Fibroblast of villous mesenchyme (primary cell): ENCODE measurements around the gene RFX7. TPM values are rescaled to one million over a fixed set of nuclear protein-coding genes. Genes with fewer than 3 reads are reported as not detected.
"Not testable (repeated sequence)": the region's sequence is repeated elsewhere in the genome, so short reads cannot be mapped to it uniquely, and the experiment has no call there.

Source experiments
- DNase-seq: peaks from one replicate; pipeline ENCODE4 v3.0.0-alpha.2; 2010; ENCODE audit warnings: low read depth
- H3K4me3 ChIP-seq: 2 replicates; pipeline ENCODE4 v1.5.1; 2011; ENCODE audit warnings: low read depth, mild to moderate bottlenecking, low read length
- CTCF ChIP-seq: IDR thresholded peaks from 2 replicates; pipeline ENCODE4 v1.5.1; 2012; ENCODE audit warnings: low read depth, mild to moderate bottlenecking, low read length; ENCODE audit not compliant: insufficient read depth
- total RNA-seq: library from RNA; depleted of rRNA; stranded (reverse); fragments of >200 nt; gene quantifications from 2 replicates; pipeline ENCODE4 v1.2.3, GENCODE V29; 2012

The RFX7 gene
- total RNA-seq, 1 donor: 9.9 TPM

- peak; percentile 19 for DNase-seq
- H3K4me3 ChIP-seq: no peak overlapping the region
These were observed 75.3 kb downstream of the RFX7 start for GRCh38 chr15:56168394-56168793.

GRCh38 chr15:56165234-56165633 lies 78.4 kb downstream of the RFX7 start:
- DNase-seq: no peak
- TF ChIP-seq CTCF: no peak
- H3K4me3 ChIP-seq: no peak overlapping the region

More at GRCh38 chr15:56168394-56168793, 75.3 kb downstream of the RFX7 start:
- no peak for TF ChIP-seq CTCF

GRCh38 chr15:56160966-56161365 lies 82.7 kb downstream of the RFX7 start:
- peak; percentile 26 for DNase-seq
- no peak for TF ChIP-seq CTCF
- no peak overlapping the region for H3K4me3 ChIP-seq

- no peak for TF ChIP-seq CTCF
- no peak overlapping the region for H3K4me3 ChIP-seq
- DNase-seq: no peak
These were observed 86.8 kb downstream of the RFX7 start for GRCh38 chr15:56156877-56157276.

- not testable (repeated sequence) for DNase-seq, H3K4me3 ChIP-seq
These were observed 88.4 kb downstream of the RFX7 start for GRCh38 chr15:56155278-56155677.

GRCh38 chr15:56154768-56155167 lies 88.9 kb downstream of the RFX7 start:
- H3K4me3 ChIP-seq, DNase-seq: not testable (repeated sequence)

GRCh38 chr15:56150204-56150603 lies 93.5 kb downstream of the RFX7 start:
- no peak for TF ChIP-seq CTCF
- H3K4me3 ChIP-seq: no peak overlapping the region
- no peak for DNase-seq

- no peak overlapping the region for H3K4me3 ChIP-seq
- DNase-seq: peak; percentile 9
- no peak for TF ChIP-seq CTCF
These were observed 95.6 kb downstream of the RFX7 start for GRCh38 chr15:56148064-56148463.
